HCEC 1CT (cell line): Measurements from ENCODE around the gene EFNA1.

ENCODE experiments used
- DNase-seq: peaks from one replicate; pipeline ENCODE4 v3.0.0-alpha.2; 2017

The EFNA1 gene

GRCh38 chr1:155177192-155177917 lies 49.7 kb downstream of the EFNA1 start:
- DNase-seq: no peak

- DNase-seq: no peak
These were observed 50.2 kb downstream of the EFNA1 start for GRCh38 chr1:155177918-155178281.

GRCh38 chr1:155178441-155179111 lies 50.9 kb downstream of the EFNA1 start:
- DNase-seq: no peak

GRCh38 chr1:155179112-155180031 lies 51.7 kb downstream of the EFNA1 start:
- DNase-seq: no peak

- no peak for DNase-seq
These were observed 53.8 kb downstream of the EFNA1 start for GRCh38 chr1:155181371-155182051.

GRCh38 chr1:155182052-155182550 lies 54.4 kb downstream of the EFNA1 start:
- DNase-seq: no peak

- no peak for DNase-seq
These were observed 56.1 kb downstream of the EFNA1 start for GRCh38 chr1:155183775-155184221.

GRCh38 chr1:155184351-155184811 lies 56.7 kb downstream of the EFNA1 start:
- no peak for DNase-seq
